GM12878 (cell line): ENCODE data around the gene GAS2L3. TPM values are rescaled to one million over a fixed set of nuclear protein-coding genes. Genes with fewer than 3 reads are reported as not detected.
A peak's percentile ranks its signal among the peaks of the same experiment; 100 is the strongest.

Experiments used
- BHLHE40 ChIP-seq, 2 experiments: fragments of 450-650 bp in 1 of 2; IDR thresholded peaks; 2 replicates each; pipeline ENCODE4 v1.6.1; 2011 to 2017; ENCODE audit warnings: low read depth in 2 of 2, borderline replicate concordance in 1 of 2, improper control_type of control experiment in 1 of 2, low read length in 1 of 2, mild to moderate bottlenecking in 1 of 2
- BRCA1 ChIP-seq: IDR thresholded peaks from 2 replicates; pipeline ENCODE4 v1.6.1; 2011; ENCODE audit warnings: low read depth, low read length, improper control_type of control experiment
- EGR1 ChIP-seq, 2 experiments: IDR thresholded peaks; 1 replicate in 1 of 2; 2 replicates in 1 of 2; pipeline ENCODE4 v1.6.1; 2011 to 2012; ENCODE audit warnings: low read depth in 2 of 2, low read length in 2 of 2, borderline replicate concordance in 1 of 2, mild to moderate bottlenecking in 1 of 2, moderate library complexity in 1 of 2
- HSF1 ChIP-seq: fragments of 150-350 bp; IDR thresholded peaks from 2 replicates; pipeline ENCODE4 v1.6.1; 2014; ENCODE audit warnings: mild to moderate bottlenecking, low read depth, low read length
- MAX ChIP-seq: IDR thresholded peaks from 2 replicates; pipeline ENCODE4 v1.6.1; 2012; ENCODE audit warnings: low read depth, low read length, improper control_type of control experiment
- MLLT1 ChIP-seq: fragments of 450-650 bp; IDR thresholded peaks from 2 replicates; pipeline ENCODE4 v1.6.1; 2016; ENCODE audit warnings: mild to moderate bottlenecking
- MTA2 ChIP-seq: fragments of 450-650 bp; IDR thresholded peaks from 2 replicates; pipeline ENCODE4 v1.6.1; 2016; ENCODE audit warnings: low read depth, mild to moderate bottlenecking, moderate library complexity
- POLR2AphosphoS5 ChIP-seq: IDR thresholded peaks from 2 replicates; pipeline ENCODE4 v1.6.1; 2011; ENCODE audit warnings: mild to moderate bottlenecking, low read length, inconsistent platforms
- PRDM15 ChIP-seq: fragments of 450-650 bp; formaldehyde crosslinking; IDR thresholded peaks from 2 replicates; pipeline ENCODE4 v1.4.0; 2020; ENCODE audit warnings: mild to moderate bottlenecking, moderate library complexity
- RELB ChIP-seq: fragments of 450-650 bp; IDR thresholded peaks from 2 replicates; pipeline ENCODE4 v1.6.1; 2017; ENCODE audit warnings: low read depth, mild to moderate bottlenecking, moderate library complexity
- SMAD1 ChIP-seq: fragments of 450-650 bp; IDR thresholded peaks from 2 replicates; pipeline ENCODE4 v1.6.1; 2018; ENCODE audit warnings: mild to moderate bottlenecking, low read depth; ENCODE audit not compliant: partially characterized antibody
- STAT1 ChIP-seq: fragments of 450-650 bp; conservative IDR thresholded peaks from 2 replicates; pipeline ENCODE4 v1.6.1; 2014; ENCODE audit warnings: antibody characterized with exemption, mild to moderate bottlenecking
- WRNIP1 ChIP-seq: IDR thresholded peaks from 2 replicates; pipeline ENCODE4 v1.6.1; 2011; ENCODE audit warnings: low read depth, low read length, improper control_type of control experiment, borderline replicate concordance
- ZNF687 ChIP-seq: fragments of 450-650 bp; IDR thresholded peaks from 2 replicates; pipeline ENCODE4 v1.6.1; 2017; ENCODE audit warnings: mild to moderate bottlenecking, moderate library complexity
- polyA plus RNA-seq, 11 experiments: library from polyadenylated mRNA; depleted of rRNA in 4 of 11; unstranded in 6 of 11; stranded (reverse) in 5 of 11; fragments of >200 nt; fragmentation: Nextera tagmentation in 4 of 11; fragmentation: Illumina TruSeq in 1 of 11; extraction: Ambion mirVana in 4 of 11; extraction: Trizol in 1 of 11; gene quantifications; 1 replicate in 1 of 11; 2 replicates in 10 of 11; pipeline versions ENCODE4 v1.2.1 to v1.2.3, GENCODE V29; 2011 to 2016; ENCODE audit warnings: inconsistent platforms in 2 of 11, missing spikeins in 2 of 11, low read depth in 1 of 11
- total RNA-seq, 4 experiments: library from RNA; depleted of rRNA in 3 of 4; stranded (reverse); fragments of >200 nt in 3 of 4; fragmentation: Illumina TruSeq in 1 of 4; extraction: Trizol in 1 of 4; gene quantifications; 2 replicates each; pipeline versions ENCODE4 v1.2.1 to v1.2.3, GENCODE V29; 2013 to 2021

The GAS2L3 gene
- total and polyA plus RNA-seq, 10 of the 15 experiments (the other 5 are each of a cell fraction or from before 2014, with no cell fraction given) = 0.46 to 6.6 (median 2.4) TPM

GRCh38 chr12:100573292-100574186 is at the start of gene GAS2L3 (continued):
- TF ChIP-seq MLLT1 = 0 out of 2 replicates have a peak, but pooled peaks have one; percentile 29
- TF ChIP-seq STAT1 = peak; percentile 8; the same call in 1 of the 2 replicates
- peak; percentile 68; the same call in 1 of the 2 replicates for TF ChIP-seq MAX
- peak in 1 of 2 experiments; percentile 80; a peak in 2 of 3 replicates for TF ChIP-seq EGR1 (IDR thresholded peaks at IDR 0.05; ENCODE audit: borderline replicate concordance in 1 of 2, low read depth in 2 of 2, low read length in 2 of 2)
- 0 out of 2 replicates have a peak, but pooled peaks have one; percentile 48 for TF ChIP-seq ZNF687
- no peak for TF ChIP-seq SMAD1
- TF ChIP-seq POLR2AphosphoS5 = no peak
- TF ChIP-seq MTA2 = no peak
- TF ChIP-seq BHLHE40 (IDR thresholded peaks at IDR 0.05; ENCODE audit: borderline replicate concordance in 1 of 2, low read depth in 2 of 2, low read length in 1 of 2) = peak; percentile 98 to 99
- no peak for TF ChIP-seq PRDM15 (CRISPR knock-in tag)
- no peak for TF ChIP-seq WRNIP1
- TF ChIP-seq HSF1 = no peak
- TF ChIP-seq BRCA1 = no peak
- no peak for TF ChIP-seq RELB
